HG03354 (cell line): Measurements from ENCODE around the gene CC2D1A.
A peak's percentile ranks its signal among the peaks of the same experiment; 100 is the strongest.

Experiments used
- ATAC-seq: cut with Tn5 transposase; IDR thresholded peaks from one replicate; pipeline ENCODE4 v1.9.1; 2021; ENCODE audit warnings: mild to moderate bottlenecking; ENCODE audit not compliant: unreplicated experiment, poor library complexity, severe bottlenecking

Gene CC2D1A

GRCh38 chr19:13931391-13932148 is 25.6 kb downstream of the CC2D1A start:
- ATAC-seq: no peak

GRCh38 chr19:13932149-13932637 is 26.2 kb downstream of the CC2D1A start:
- no peak for ATAC-seq

- no peak for ATAC-seq
Measured at GRCh38 chr19:13932911-13933393, 27.0 kb downstream of the CC2D1A start.

DNA sequence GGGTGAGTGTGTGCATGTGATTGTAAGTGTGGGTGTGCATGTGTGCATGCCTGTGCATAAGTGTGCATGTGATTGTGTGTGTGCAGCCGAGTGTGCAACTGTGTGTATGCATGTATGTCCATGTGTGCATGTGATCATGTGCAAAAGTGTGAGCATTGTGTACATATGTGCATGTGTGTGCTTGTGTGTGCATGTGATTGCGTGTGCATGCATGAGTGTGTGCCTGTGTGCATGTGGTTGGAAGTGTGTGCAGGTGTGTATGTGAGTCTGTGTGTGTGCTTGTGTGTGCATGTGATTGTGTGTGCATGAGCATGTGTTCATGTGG is 28.7 kb downstream of the CC2D1A start:
- ATAC-seq: no peak

DNA sequence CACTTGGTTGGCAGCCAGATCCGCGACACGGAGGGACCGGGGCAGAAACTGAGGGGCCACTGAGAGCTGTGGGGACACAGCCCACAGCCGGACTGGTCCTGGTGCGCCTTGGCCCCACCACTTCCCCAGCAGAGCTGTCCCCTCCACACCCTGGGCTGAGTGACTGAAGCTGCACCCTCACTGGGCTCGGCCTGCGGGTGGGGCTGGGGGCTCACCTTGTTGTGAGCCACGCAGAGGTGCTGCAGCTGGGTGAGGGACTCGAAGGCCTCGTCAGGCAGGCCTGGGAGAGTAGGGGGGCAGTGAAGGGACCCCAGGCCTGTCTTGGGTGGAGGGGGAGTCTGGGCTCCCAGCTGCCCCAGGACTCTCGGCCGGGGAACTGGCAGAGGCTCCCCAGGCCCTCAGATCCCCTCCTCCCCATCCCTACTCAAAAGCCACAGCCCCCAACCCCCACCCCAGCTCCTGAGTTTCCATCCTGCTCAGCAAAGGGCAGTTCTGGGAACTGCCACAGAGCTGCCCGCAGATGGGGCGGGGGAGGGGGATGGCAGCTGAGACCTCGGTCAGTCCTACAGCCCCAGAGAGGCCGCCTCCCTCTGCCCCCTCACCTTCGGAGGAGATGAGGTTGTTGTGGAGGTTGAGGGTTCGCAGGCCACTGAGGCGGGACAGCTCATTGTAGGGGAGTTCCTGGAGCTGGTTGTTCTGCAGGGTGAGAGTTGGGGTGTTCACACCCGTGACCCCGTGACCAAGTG is 29.9 kb downstream of the CC2D1A start:
- no peak for ATAC-seq

DNA sequence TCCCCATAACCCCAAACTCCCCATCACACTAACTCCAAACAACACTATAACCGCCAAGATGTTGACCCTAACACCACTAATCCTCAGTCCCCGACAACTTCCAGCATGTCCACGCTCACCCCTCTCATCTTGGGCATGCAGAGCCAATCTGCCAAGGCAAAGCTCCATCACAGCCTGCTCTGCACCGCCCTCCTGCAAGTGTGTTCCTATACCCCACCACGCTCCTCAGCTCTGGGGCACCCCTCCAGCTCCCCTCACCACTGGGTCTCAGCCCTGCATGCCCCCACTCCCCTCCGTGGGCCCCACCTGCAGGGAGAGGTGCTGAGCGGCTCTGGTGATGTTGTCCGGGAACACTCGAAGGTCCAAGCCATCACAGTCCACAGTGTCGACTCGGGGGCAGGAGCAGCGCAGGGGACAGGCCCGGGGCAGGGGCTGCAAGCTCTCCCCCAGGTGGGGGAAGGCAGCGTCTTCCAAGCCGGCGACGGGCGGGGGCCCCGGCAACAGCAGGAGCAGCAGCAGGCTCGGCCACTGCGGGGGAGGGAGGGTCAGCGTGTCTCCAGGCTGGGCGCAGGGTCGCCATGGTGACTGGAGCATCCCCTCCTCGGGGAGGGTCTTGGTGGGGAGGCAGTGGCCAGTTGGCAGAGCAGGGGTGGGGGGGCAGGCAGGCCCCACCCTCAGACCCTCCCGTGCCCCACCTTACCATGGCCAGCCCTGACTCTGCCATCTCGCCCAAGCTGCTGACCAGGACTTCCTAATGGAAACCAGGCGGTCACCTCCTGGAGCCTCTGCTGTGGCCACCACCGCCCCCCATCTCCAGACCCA is 31.7 kb downstream of the CC2D1A start:
- ATAC-seq: no peak

DNA sequence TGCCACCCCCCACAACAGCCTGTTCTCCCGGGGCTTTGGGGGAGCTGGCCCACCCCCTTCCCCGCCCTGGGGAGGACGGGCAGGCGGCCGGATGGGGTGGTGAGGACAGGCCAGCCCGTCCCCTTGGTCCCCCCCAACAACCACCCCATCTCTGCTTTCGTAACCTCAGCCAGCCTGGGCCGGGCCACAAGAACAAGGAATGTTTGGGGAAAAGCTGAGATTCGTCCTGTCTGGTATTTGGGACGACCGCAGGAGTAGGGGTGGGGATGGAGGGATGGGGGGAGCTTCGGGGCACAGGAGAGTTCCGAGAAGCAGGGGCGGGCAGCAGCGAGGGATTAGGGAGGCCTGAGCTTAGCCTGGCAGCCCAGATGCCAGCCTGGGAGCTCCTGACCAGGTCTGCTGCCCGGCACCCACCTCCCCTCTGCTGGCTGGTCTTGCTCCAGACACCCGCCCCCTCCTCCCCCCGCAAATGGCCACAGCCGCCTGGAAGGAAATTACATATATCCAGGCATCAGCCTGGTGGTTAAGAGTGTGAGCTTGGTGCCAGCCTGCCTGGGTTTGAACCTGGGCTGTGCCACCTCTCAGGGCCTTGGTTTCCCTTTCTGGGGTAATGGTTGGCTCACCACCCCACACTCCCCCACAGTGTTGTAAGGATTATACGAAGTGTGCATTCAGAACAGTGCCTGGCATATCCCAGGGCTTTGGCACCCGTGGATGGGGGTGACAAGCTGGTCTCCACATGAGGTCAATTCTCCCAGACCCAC is 32.5 kb downstream of the CC2D1A start, which contains the start of gene PODNL1:
TSS of gene PODNL1 (minus strand) at position 117 of the 764 bp plus-strand sequence. CDS start 236 bp downstream, outside the sequence.
- ATAC-seq: no peak

GRCh38 chr19:13942023-13942684 is 36.2 kb downstream of the CC2D1A start:
- ATAC-seq: no peak

- no peak for ATAC-seq
Measured at GRCh38 chr19:13946414-13946813, 40.4 kb downstream of the CC2D1A start.

DNA sequence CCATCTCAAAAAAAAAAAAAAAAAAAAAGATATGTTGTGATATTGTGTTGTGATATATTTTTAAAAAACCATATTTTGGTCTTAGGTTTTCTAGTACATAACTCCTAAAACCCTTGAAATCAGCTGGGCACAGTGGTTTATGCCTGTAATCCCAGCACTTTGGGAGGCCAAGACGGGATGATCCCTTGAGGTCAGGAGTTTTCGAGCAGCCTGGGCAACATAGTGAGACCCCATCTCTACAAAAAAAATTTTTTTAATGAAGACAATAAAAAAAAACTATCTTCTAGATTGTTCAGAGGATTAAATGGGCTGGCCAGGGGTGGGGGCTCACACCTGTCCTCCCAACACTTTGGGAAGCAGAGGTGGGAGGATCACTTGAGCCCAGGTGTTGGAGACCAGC is 45.0 kb downstream of the CC2D1A start:
- no peak for ATAC-seq

DNA sequence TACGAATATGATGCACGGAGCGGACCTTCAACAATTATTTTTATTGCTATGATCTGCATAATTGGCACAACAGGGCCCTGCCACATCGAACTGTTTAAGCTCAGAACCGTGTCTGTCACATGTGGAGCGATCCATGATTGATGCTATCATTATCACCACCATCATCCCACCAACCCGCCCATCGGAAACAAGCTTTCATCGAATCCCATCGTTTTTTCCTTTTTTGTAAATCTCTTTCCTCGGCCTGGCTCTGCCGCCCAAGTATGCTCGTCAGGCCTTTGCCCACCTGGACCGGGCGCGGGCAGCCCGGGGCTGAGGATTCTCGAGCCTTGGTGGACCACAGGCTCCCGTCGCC is 45.8 kb downstream of the CC2D1A start:
- ATAC-seq: peak; percentile 1

DNA sequence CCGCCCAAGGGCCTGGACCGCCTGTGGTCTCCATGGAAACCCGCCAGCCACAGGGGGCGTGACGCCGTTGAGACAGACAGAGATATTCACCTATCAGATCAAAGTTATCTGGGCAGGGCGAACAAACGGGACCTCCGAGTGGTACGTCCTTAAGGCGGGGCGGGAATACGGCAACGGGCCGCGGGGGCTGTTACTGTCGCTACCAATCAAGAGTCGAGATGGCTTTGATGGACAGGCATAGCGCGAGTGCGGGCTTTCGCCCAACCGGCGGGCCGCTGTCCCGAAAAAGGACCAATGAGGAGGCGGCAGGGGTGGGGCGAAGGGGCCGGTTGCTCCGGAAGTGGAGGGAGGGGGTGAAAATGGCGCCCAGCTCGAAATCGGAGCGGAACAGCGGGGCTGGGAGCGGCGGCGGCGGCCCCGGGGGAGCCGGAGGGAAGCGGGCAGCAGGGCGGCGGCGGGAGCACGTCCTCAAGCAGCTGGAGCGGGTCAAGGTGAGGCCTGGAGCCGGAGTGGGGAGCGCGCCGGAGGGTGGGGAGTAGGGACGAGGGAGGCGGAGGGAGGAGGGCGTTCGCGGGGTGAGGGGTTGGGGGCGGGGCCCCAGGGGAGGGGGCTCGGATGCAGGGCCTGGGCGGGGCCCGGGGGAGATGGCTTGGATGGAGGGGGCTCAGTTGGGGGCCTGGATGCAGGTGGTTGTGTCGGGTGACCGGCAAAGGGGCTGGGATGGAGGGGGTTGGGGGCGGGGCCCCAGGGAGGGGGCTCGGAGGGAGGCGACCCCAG is 46.3 kb downstream of the CC2D1A start, which contains the start of gene DCAF15:
TSS of gene DCAF15 (plus strand) at position 356 of the 777 bp plus-strand sequence. CDS start at position 360, 4 bp downstream.
- ATAC-seq: peak; percentile 97

DNA sequence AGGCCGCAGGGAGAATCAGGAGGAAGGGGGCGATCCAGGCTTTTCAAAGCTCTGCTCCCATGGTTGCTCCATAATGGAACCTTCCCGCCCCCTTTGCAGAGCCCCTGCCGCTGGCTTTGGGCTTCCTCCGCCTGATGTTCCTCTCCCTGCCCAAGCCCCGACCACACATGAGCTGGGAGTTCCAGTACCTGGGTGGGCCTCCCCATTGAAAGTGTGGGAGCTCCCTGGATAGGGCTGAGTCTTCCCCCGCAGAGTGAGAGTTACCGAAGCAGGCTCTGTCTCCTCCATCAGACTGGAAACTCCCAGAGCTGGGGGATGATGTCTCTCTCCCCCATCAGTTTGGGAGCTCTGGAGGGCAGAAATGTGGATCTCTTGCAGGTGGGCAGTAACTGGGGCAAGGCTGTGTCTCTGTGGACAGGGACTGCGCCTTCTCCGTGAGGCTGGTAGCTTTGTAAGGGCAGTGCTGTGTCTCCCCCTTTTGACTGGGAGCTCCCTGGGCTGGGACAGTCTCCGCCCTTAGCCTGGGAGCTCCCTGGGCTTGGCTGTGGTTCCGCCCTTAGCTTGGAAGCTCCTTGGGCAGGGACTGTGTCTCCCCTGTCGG is 47.0 kb downstream of the CC2D1A start:
- ATAC-seq: no peak

DNA sequence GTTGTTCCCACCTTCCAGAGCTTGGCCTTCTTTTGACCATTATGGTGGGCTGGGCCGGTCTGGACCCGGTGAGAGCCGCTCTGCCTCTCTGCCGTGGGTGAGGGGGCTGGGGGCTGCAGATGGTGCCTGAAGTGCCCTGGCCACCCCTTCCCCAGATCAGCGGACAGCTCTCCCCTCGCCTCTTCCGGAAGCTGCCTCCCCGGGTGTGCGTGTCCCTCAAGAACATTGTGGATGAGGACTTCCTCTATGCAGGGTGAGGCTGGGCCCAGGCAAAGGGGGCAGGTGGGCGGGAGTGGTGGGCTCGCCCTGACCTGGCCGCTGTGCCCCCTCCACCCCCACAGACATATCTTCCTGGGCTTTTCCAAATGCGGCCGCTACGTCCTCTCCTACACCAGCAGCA is 48.2 kb downstream of the CC2D1A start:
- ATAC-seq: no peak

DNA sequence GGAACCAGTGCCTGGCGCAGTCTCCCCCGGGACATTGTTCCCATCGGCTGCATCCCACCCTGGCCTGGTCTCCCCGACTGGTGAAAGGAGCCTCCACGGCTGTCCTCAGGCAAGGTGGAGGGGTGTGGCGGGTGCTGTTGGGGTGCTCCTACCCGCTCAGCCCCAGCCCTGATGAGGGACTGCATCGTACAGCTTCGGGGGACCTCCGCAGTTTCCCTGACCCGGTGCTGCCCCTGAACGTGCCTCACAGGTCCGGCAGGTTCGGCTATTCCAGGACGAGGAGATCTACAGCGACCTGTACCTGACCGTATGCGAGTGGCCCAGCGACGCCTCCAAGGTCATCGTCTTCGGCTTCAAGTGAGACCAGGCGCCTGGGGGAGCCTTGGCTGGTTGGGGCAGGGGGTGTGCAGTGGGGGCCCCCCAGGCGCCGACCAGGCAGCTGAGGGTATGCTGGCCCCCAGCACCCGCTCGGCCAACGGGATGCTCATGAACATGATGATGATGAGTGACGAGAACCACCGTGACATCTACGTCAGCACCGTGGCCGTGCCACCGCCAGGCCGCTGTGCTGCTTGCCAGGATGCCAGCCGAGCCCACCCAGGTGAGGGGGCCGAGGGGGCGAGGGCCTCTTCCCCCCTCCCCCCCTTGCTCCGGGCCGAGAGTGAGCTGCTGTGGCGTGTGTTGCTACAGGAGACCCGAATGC is 49.8 kb downstream of the CC2D1A start:
- ATAC-seq: no peak

DNA sequence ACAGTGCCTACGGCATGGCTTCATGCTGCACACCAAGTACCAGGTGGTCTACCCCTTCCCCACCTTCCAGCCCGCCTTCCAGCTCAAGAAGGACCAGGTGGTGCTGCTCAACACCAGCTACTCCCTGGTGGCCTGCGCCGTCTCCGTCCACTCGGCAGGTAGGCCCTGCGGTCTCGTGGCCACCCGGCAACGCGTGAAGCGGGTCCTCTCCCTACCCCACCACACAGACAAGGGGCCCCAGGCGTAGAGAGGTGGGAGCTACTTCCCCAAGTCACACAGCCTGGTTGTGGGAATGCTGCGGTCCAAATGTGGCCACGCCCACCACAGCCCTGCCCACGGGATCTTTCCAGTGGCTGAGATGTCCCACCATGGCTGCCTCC is 50.4 kb downstream of the CC2D1A start:
- ATAC-seq: no peak

- ATAC-seq: no peak
Measured at GRCh38 chr19:13957051-13957450, 51.0 kb downstream of the CC2D1A start.
